ENCODE results near the gene ITPRID2.

DNA sequence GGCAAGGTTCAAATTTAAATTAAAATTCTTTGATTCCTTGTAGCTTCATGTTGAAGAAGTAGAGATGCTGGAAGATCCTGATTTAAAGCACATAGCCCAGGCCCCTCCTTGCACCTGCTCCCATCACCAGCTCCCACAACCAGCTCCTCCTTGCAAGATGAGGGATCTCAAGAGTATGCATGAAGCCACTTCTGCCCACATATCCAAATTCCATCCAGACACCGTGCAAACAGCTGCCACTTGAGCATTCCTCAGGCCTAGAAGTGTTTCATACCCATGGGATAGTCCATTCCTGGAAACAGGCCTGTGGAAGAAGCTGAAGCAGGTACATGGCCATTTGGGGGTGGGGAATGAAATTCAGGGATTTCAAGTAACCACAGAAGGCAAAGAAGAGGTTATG is 32.4 kb upstream of the ITPRID2 start:
- TF ChIP-seq, protein P1, sequence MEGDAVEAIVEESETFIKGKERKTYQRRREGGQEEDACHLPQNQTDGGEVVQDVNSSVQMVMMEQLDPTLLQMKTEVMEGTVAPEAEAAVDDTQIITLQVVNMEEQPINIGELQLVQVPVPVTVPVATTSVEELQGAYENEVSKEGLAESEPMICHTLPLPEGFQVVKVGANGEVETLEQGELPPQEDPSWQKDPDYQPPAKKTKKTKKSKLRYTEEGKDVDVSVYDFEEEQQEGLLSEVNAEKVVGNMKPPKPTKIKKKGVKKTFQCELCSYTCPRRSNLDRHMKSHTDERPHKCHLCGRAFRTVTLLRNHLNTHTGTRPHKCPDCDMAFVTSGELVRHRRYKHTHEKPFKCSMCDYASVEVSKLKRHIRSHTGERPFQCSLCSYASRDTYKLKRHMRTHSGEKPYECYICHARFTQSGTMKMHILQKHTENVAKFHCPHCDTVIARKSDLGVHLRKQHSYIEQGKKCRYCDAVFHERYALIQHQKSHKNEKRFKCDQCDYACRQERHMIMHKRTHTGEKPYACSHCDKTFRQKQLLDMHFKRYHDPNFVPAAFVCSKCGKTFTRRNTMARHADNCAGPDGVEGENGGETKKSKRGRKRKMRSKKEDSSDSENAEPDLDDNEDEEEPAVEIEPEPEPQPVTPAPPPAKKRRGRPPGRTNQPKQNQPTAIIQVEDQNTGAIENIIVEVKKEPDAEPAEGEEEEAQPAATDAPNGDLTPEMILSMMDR (IDR thresholded peaks at IDR 0.05; ENCODE audit: insufficient read depth, low read length, poor library complexity, severe bottlenecking): no peak
- TF ChIP-seq EZH2phosphoT487 (conservative IDR thresholded peaks at IDR 0.05; ENCODE audit: low read length): no peak

Data from SU-DHL-6 (cell line).